ENCODE measurements around the gene MCF2L.

GRCh38 chr13:113080901-113081521 lies 112.0 kb downstream of the MCF2L start:
- TF ChIP-seq CTCF (conservative IDR thresholded peaks at IDR 0.05; ENCODE audit: low read depth, low read length) (no peak), EZH2 (IDR thresholded peaks at IDR 0.05; ENCODE audit: borderline replicate concordance, low read depth, low read length, poor library complexity, severe bottlenecking) (no peak)
